Superior temporal gyrus (tissue), 1 donor: ENCODE measurements around the gene KIAA1614.
"Not testable (repeated sequence)": the region's sequence is repeated elsewhere in the genome, so short reads cannot be mapped to it uniquely, and the experiment has no call there.

Experiments used
- DNase-seq: peaks from one replicate; pipeline ENCODE4 v3.0.0-alpha.2; 2016; ENCODE audit errors: extremely low spot score

KIAA1614 gene

GRCh38 chr1:180945151-180945550 is 32.5 kb downstream of the KIAA1614 start:
- no peak for DNase-seq

GRCh38 chr1:180945551-180945950 is 32.9 kb downstream of the KIAA1614 start:
- no peak for DNase-seq

- DNase-seq: no peak
Measured at GRCh38 chr1:180946056-180946455, 33.4 kb downstream of the KIAA1614 start.

GRCh38 chr1:180946541-180947498 is 34.1 kb downstream of the KIAA1614 start:
- DNase-seq: no peak

GRCh38 chr1:180947499-180947885 is 34.8 kb downstream of the KIAA1614 start:
- no peak for DNase-seq

- no peak for DNase-seq
Measured at GRCh38 chr1:180947901-180948640, 35.4 kb downstream of the KIAA1614 start.

GRCh38 chr1:180948641-180949615 is 36.2 kb downstream of the KIAA1614 start:
- peak; percentile 31 for DNase-seq

GRCh38 chr1:180949616-180950000 is 36.9 kb downstream of the KIAA1614 start:
- DNase-seq: no peak

GRCh38 chr1:180950321-180950720 is 37.6 kb downstream of the KIAA1614 start:
- no peak for DNase-seq

- DNase-seq: no peak
Measured at GRCh38 chr1:180951186-180951745, 38.6 kb downstream of the KIAA1614 start.

- DNase-seq: no peak
Measured at GRCh38 chr1:180951836-180952656, 39.3 kb downstream of the KIAA1614 start.

- no peak for DNase-seq
Measured at GRCh38 chr1:180952657-180953013, 39.9 kb downstream of the KIAA1614 start.

GRCh38 chr1:180953291-180954004 is 40.8 kb downstream of the KIAA1614 start:
- DNase-seq: no peak

- DNase-seq: peak; percentile 53
Measured at GRCh38 chr1:180954005-180954800, 41.5 kb downstream of the KIAA1614 start.

GRCh38 chr1:180954801-180955165 is 42.1 kb downstream of the KIAA1614 start:
- DNase-seq: no peak

- DNase-seq: no peak
Measured at GRCh38 chr1:180956028-180956640, 43.4 kb downstream of the KIAA1614 start.

GRCh38 chr1:180959620-180960019 is 46.9 kb downstream of the KIAA1614 start:
- not testable (repeated sequence) for DNase-seq

GRCh38 chr1:180961622-180962021 is 48.9 kb downstream of the KIAA1614 start:
- no peak for DNase-seq

- peak; percentile 22 for DNase-seq
Measured at GRCh38 chr1:180962178-180962577, 49.5 kb downstream of the KIAA1614 start.
